T-helper 17 cell (primary cell): Measurements from ENCODE around the gene ALDH9A1. TPM values are rescaled to one million over a fixed set of nuclear protein-coding genes. Genes with fewer than 3 reads are reported as not detected.
"Not testable (repeated sequence)": the region's sequence is repeated elsewhere in the genome, so short reads cannot be mapped to it uniquely, and the experiment has no call there.

Experiments
- ATAC-seq: fragments of 150-1000 bp; cut with Tn5 transposase; 2 replicates; pipeline ENCODE4 v1.10.0; 2021; ENCODE audit warnings: mild to moderate bottlenecking, moderate library complexity
- DNase-seq, 3 donors: peaks; one replicate each; pipeline versions ENCODE4 v3.0.0 to v3.0.0-alpha.2; 2020 to 2021
- H3K9me3 ChIP-seq: one replicate; pipeline ENCODE4 v1.7.0; 2013; ENCODE audit warnings: low read length, mild to moderate bottlenecking; ENCODE audit not compliant: control insufficient read depth, poor library complexity, severe bottlenecking
- H3K27ac Mint-ChIP-seq: one replicate; pipeline ENCODE4 v1.8.0; 2022; ENCODE audit warnings: mild to moderate bottlenecking, moderate library complexity, mixed read lengths
- H3K27me3 Mint-ChIP-seq: one replicate; pipeline ENCODE4 v1.8.0; 2022; ENCODE audit warnings: mixed read lengths
- H3K36me3 Mint-ChIP-seq: one replicate; pipeline ENCODE4 v1.8.0; 2022; ENCODE audit warnings: low read depth, mixed read lengths
- H3K4me1 Mint-ChIP-seq: one replicate; pipeline ENCODE4 v1.8.0; 2022; ENCODE audit warnings: mild to moderate bottlenecking, mixed read lengths
- H3K4me3 Mint-ChIP-seq: one replicate; pipeline ENCODE4 v1.8.0; 2022; ENCODE audit warnings: mild to moderate bottlenecking, moderate library complexity, mixed read lengths
- total RNA-seq, 4 donors: library from RNA in 2 of 4; stranded (reverse) in 2 of 4; gene quantifications; one replicate each; pipeline ENCODE4 v1.2.3 and lab custom pipeline; 2022 to 2026

ALDH9A1 gene
- total RNA-seq, 2 donors from 2014 or later = 33.9 to 37.0 TPM

DNA sequence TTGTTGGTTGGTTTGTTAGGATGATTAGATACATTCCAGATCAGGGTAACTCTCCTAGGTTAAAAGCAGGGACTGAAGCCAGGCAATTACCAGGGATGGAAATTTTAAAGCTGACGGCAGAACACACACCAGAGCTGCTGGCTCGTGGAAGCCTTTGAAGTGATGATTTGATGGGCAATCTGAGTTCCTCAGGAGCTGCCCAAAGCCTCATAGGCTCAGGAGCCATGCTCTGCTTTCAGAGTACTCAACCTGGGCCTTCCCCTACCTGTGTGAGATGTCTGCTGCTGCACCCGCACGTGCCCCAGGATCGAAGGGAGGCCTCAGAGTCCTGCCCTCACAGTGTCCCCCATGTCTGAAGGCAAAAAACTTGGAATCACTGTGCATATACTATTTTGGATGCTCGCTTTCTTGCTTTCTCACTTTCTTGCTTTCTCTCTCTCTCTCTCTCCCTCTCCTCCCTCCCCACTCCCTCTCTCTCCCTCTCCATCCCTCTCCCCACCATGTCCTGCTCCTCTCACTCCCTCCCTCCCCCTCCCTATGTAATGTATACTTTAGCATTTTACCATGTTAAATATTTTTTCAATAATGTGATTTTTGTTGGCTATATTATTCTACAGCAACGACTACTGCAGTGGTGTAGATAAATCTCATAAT is 49.3 kb downstream of the ALDH9A1 start:
- DNase-seq (no peak), ATAC-seq (no peak)
- H3K27ac Mint-ChIP-seq = no peak overlapping the region
- peaks cover 20% of the 10 kb centered on the region for H3K4me1 Mint-ChIP-seq
- H3K9me3 ChIP-seq = no peaks in the 10 kb centered on the region
- no peak overlapping the region for H3K4me3 Mint-ChIP-seq
- H3K27me3 Mint-ChIP-seq = no peaks in the 10 kb centered on the region
- peaks cover 3% of the 10 kb centered on the region for H3K36me3 Mint-ChIP-seq

DNA sequence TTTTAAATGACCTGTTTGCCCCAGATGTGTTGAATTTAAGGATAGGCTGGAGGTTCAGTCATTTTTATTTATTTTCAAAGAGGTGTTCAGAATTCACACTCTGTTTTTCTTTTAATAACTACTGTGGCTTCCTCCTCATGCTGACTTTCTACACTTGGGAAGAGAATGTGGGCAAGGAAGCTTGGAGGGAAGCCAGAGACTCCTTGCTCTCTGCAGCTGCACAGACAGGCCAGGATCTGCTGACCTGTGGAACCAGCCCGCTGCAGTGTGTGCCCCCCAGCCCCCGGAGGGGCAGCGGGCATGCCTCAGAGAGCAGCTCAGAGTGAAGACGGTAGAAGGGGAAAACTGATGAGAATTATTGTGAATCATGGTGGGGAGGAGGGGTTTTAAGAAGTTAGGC is 50.4 kb downstream of the ALDH9A1 start:
- no peak overlapping the region for H3K4me3 Mint-ChIP-seq
- H3K27me3 Mint-ChIP-seq = no peaks in the 10 kb centered on the region
- peaks cover 20% of the 10 kb centered on the region for H3K4me1 Mint-ChIP-seq
- peak overlapping the region; percentile 49 for H3K27ac Mint-ChIP-seq
- no peak for ATAC-seq
- DNase-seq = no peak
- H3K9me3 ChIP-seq = no peaks in the 10 kb centered on the region
- peaks cover 3% of the 10 kb centered on the region for H3K36me3 Mint-ChIP-seq

DNA sequence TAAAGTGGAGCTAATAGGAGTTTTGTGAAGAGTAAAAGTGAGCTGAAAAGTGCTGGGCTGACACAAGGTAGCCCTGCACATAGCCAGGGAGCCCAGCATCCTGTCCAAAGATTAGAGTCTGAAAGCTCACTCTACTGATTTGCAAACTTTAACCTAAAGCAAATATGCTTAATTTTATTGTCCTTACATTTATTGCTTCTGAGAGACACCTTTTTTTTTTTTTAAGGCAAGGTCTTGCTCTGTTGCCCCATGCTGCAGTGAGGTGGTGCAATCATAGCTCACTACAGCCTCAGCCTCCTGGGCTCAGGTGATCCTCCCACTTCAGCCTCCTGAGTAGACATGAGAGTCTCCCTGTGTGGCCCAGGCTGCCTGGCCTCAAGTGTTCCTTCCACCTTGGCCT is 50.8 kb downstream of the ALDH9A1 start:
- ATAC-seq (no peak), DNase-seq (no peak)
- peaks cover 3% of the 10 kb centered on the region for H3K36me3 Mint-ChIP-seq
- peak overlapping the region; percentile 49 for H3K27ac Mint-ChIP-seq
- no peaks in the 10 kb centered on the region for H3K9me3 ChIP-seq
- H3K4me3 Mint-ChIP-seq = no peak overlapping the region
- H3K27me3 Mint-ChIP-seq = no peaks in the 10 kb centered on the region
- peaks cover 20% of the 10 kb centered on the region for H3K4me1 Mint-ChIP-seq

GRCh38 chr1:165645654-165646366 is 52.6 kb downstream of the ALDH9A1 start:
- H3K4me3 Mint-ChIP-seq = peak overlapping the region; percentile 52
- H3K27me3 Mint-ChIP-seq = no peaks in the 10 kb centered on the region
- H3K9me3 ChIP-seq = no peaks in the 10 kb centered on the region
- peaks cover 17% of the 10 kb centered on the region for H3K4me1 Mint-ChIP-seq
- H3K36me3 Mint-ChIP-seq = no peaks in the 10 kb centered on the region
- ATAC-seq = peak; percentile 87
- no peak for DNase-seq
- no peak overlapping the region for H3K27ac Mint-ChIP-seq

- no peak overlapping the region for H3K27ac Mint-ChIP-seq
- H3K36me3 Mint-ChIP-seq = no peaks in the 10 kb centered on the region
- no peak for DNase-seq
- peaks cover 14% of the 10 kb centered on the region for H3K4me1 Mint-ChIP-seq
- no peaks in the 10 kb centered on the region for H3K27me3 Mint-ChIP-seq
- H3K9me3 ChIP-seq = no peaks in the 10 kb centered on the region
- no peak for ATAC-seq
- no peak overlapping the region for H3K4me3 Mint-ChIP-seq
These were observed 54.2 kb downstream of the ALDH9A1 start for GRCh38 chr1:165644064-165644735.

GRCh38 chr1:165641231-165641987 is 57.0 kb downstream of the ALDH9A1 start:
- Mint-ChIP-seq H3K4me3 (no peak overlapping the region), H3K27ac (no peak overlapping the region), H3K27me3 (no peaks in the 10 kb centered on the region), H3K4me1 (peaks cover 10% of the 10 kb centered on the region), H3K36me3 (no peaks in the 10 kb centered on the region)
- DNase-seq (no peak), ATAC-seq (no peak)
- H3K9me3 ChIP-seq = no peaks in the 10 kb centered on the region

- no peak overlapping the region for H3K4me3 Mint-ChIP-seq
- H3K36me3 Mint-ChIP-seq = no peaks in the 10 kb centered on the region
- no peaks in the 10 kb centered on the region for H3K9me3 ChIP-seq
- H3K4me1 Mint-ChIP-seq = peaks cover 5% of the 10 kb centered on the region
- no peak overlapping the region for H3K27ac Mint-ChIP-seq
- DNase-seq (no peak), ATAC-seq (no peak)
- H3K27me3 Mint-ChIP-seq = no peaks in the 10 kb centered on the region
These were observed 58.3 kb downstream of the ALDH9A1 start for GRCh38 chr1:165639821-165640623.

DNA sequence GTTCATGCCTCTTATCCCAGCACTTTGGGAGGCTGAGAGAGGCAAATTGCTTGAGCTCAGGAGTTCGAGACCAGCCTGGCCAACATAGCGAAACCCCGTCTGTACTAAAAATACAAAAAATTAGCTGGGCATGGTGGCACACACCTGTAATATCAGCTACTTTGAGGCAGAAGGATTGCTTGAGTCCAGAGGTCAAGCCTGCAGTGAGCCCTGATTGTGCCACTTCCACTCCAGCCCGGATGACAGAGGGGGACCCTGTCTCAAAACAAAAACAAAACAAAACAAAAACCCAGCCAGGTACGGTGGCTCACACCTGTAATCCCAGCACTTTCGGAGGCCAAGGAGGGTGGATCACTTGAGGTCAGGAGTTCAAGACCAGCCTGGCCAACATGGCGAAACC is 60.2 kb downstream of the ALDH9A1 start:
- H3K27me3 Mint-ChIP-seq, ATAC-seq, H3K4me3 Mint-ChIP-seq, H3K9me3 ChIP-seq, H3K36me3 Mint-ChIP-seq, H3K27ac Mint-ChIP-seq, DNase-seq: not testable (repeated sequence)
- peaks cover 16% of the 10 kb centered on the region for H3K4me1 Mint-ChIP-seq

DNA sequence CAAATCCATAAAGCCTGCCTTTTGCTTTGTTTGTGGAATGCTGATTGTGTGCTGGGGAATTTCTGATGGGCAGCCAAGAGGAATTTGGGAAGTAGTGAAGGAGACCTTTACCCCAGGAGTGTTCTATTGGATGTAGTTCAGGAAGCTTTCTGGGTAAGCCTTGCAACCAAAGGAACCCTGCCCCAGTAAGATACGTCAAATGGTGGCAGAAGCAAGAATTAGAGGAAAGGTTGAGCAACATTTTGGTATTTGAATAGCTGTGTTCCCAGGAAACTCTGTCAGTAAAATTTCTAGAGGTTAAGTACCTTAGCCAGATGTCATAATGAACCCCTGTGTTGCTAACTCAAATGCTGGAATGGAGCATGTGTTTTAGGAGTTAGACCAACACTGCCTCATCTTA is 60.9 kb downstream of the ALDH9A1 start:
- ATAC-seq (no peak), DNase-seq (no peak)
- Mint-ChIP-seq H3K4me1 (peaks cover 21% of the 10 kb centered on the region), H3K36me3 (no peaks in the 10 kb centered on the region), H3K27ac (no peak overlapping the region), H3K27me3 (no peaks in the 10 kb centered on the region), H3K4me3 (no peak overlapping the region)
- no peaks in the 10 kb centered on the region for H3K9me3 ChIP-seq

DNA sequence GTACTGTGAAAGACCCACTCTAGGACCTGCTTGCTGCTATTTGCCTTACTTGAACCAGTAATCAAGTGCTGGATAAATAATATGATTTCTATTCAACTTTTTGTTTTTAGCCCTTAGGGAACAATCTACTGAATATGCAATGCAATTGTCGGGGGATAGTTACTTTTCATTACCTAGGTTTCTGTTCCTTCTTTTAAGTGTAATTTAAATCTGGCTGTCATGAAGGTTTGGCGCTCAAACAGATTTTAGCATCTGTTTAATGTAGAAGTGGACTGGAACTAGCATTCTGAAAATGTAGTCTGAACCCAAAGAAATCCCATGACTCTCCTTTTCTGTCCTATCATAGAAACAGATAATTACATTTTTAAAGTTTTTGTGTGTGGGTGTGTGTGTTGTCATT is 62.5 kb downstream of the ALDH9A1 start:
- ATAC-seq = no peak

DNA sequence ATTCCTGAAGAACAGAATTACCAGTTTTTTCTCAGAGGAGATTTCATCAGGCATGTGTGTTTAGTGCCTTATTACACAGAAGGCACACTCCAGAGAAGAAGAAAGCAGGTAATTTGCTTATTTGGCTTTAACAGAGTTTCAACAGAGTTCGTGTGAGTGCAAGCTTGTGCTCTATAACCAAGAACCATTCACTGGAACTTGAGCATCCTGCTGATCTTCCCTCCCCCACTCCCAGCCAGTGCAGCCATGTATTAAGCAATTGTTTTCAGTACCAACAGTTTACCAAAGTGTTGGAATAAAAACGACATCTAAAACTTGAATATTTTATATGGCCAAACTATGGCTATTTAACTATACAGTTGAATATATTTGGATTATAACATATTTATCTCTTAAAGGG is 63.0 kb downstream of the ALDH9A1 start:
- ATAC-seq (no peak), DNase-seq (no peak)
- H3K9me3 ChIP-seq = no peaks in the 10 kb centered on the region
- Mint-ChIP-seq H3K36me3 (no peaks in the 10 kb centered on the region), H3K27me3 (no peaks in the 10 kb centered on the region), H3K27ac (no peak overlapping the region), H3K4me1 (peaks cover 21% of the 10 kb centered on the region), H3K4me3 (no peak overlapping the region)

More for the DNA sequence above, 62.5 kb downstream of the ALDH9A1 start:
- Mint-ChIP-seq H3K36me3 (no peaks in the 10 kb centered on the region), H3K27me3 (no peaks in the 10 kb centered on the region), H3K4me3 (no peak overlapping the region), H3K4me1 (peaks cover 21% of the 10 kb centered on the region), H3K27ac (no peak overlapping the region)
- no peak for DNase-seq
- H3K9me3 ChIP-seq = no peaks in the 10 kb centered on the region

DNA sequence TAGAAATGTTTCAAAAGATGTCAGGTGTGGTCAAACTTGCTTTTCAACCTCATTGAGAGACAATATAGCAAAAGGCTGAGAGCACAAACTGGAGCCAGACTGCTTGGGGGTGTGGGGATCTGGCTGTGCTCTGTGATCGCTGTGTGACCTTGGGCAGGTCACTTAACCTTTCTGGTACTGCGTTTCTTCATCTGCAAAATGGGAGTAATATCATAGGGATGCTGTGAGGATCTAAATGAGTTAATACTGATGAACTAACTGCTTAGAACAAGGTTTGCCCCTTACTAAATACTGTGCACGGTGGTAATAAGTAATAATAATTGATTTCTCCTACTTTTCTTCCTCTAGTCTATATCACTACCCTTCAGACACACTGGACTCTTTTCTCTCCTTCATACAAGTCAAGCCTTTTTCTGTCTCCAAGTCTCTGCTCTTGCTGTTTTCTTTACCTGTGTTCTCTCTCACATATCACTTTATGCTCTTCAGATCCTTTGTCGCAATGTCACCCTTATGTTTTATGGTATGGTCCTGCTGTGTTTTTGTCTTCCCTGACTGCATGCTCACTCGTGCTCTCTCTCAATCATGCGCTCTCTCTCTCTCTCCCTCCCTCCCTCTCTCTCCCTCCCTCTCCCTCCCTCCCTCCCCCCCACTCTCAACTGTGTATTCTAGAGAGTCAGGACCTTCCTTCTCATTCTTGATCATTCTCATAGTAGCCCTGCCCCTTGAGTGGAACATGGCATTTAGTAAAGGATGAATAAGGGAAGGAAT is 64.0 kb downstream of the ALDH9A1 start:
- H3K9me3 ChIP-seq = no peaks in the 10 kb centered on the region
- Mint-ChIP-seq H3K27ac (peak overlapping the region; percentile 19), H3K36me3 (no peaks in the 10 kb centered on the region), H3K4me3 (no peak overlapping the region), H3K27me3 (no peaks in the 10 kb centered on the region), H3K4me1 (peaks cover 23% of the 10 kb centered on the region)
- DNase-seq (no peak), ATAC-seq (no peak)
